H1 (cell line): ENCODE measurements around the gene NLK.
"Not testable (repeated sequence)": the region's sequence is repeated elsewhere in the genome, so short reads cannot be mapped to it uniquely, and the experiment has no call there.

Experiments used
- TAF7 ChIP-seq: optimal IDR thresholded peaks from 2 replicates; pipeline ENCODE3; 2011; ENCODE audit warnings: low read depth, mild to moderate bottlenecking, inconsistent platforms, low read length, moderate library complexity, borderline replicate concordance
- TF ChIP-seq, protein P1 (sequence below): IDR thresholded peaks from 2 replicates; pipeline ENCODE4 v1.6.1; 2011; ENCODE audit warnings: low read depth, mild to moderate bottlenecking, low read length; ENCODE audit not compliant: insufficient read depth
- TF ChIP-seq, protein P2 (sequence below), 3 experiments: IDR thresholded peaks; 1 replicate in 2 of 3; 2 replicates in 1 of 3; pipeline versions ENCODE4 v1.5.1 to v1.6.1; 2011; ENCODE audit warnings: low read length in 3 of 3, mild to moderate bottlenecking in 3 of 3, inconsistent platforms in 2 of 3, low read depth in 1 of 3, moderate library complexity in 1 of 3; ENCODE audit not compliant: insufficient read depth in 1 of 3; ENCODE audit errors: control extremely low read depth in 1 of 3

DNA sequence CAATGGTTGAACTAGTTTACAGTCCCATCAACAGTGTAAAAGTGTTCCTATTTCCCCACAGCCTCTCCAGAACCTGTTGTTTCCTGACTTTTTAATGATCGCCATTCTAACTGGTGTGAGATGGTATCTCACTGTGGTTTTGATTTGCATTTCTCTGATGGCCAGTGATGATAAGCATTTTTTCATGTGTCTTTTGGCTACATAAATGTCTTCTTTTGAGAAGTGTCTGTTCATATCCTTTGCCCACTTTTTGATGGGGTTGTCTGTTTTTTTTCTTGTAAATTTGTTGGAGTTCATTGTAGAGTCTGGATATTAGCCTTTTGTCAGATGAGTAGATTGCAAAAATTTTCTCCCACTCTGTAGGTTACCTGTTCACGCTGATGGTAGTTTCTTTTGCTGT, 6.6 kb upstream of the NLK start:
- TF ChIP-seq, protein P1, sequence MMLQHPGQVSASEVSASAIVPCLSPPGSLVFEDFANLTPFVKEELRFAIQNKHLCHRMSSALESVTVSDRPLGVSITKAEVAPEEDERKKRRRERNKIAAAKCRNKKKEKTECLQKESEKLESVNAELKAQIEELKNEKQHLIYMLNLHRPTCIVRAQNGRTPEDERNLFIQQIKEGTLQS, result not testable (repeated sequence)
- TF ChIP-seq, protein P2, sequence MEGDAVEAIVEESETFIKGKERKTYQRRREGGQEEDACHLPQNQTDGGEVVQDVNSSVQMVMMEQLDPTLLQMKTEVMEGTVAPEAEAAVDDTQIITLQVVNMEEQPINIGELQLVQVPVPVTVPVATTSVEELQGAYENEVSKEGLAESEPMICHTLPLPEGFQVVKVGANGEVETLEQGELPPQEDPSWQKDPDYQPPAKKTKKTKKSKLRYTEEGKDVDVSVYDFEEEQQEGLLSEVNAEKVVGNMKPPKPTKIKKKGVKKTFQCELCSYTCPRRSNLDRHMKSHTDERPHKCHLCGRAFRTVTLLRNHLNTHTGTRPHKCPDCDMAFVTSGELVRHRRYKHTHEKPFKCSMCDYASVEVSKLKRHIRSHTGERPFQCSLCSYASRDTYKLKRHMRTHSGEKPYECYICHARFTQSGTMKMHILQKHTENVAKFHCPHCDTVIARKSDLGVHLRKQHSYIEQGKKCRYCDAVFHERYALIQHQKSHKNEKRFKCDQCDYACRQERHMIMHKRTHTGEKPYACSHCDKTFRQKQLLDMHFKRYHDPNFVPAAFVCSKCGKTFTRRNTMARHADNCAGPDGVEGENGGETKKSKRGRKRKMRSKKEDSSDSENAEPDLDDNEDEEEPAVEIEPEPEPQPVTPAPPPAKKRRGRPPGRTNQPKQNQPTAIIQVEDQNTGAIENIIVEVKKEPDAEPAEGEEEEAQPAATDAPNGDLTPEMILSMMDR (IDR thresholded peaks at IDR 0.05; ENCODE audit: control extremely low read depth in 1 of 3, insufficient read depth in 1 of 3, low read depth in 1 of 3, low read length in 3 of 3), result not testable (repeated sequence)
- TF ChIP-seq TAF7, result not testable (repeated sequence)
